RPMI7951 (cell line): Measurements from ENCODE around the gene SRPX2. TPM values are rescaled to one million over a fixed set of nuclear protein-coding genes. Genes with fewer than 3 reads are reported as not detected.
A peak's percentile ranks its signal among the peaks of the same experiment; 100 is the strongest.

Experiments used
- DNase-seq: peaks from one replicate; pipeline ENCODE4 v3.0.0-alpha.2; 2012; ENCODE audit warnings: low read depth
- total RNA-seq: library from RNA; depleted of rRNA; stranded (reverse); fragments of >200 nt; shearing (Covaris generic); gene quantifications from 2 replicates; pipeline ENCODE4 v1.2.3, GENCODE V29; 2014

The SRPX2 gene
- total RNA-seq, 1 experiment from 2014 or later: 7.7 TPM

DNA sequence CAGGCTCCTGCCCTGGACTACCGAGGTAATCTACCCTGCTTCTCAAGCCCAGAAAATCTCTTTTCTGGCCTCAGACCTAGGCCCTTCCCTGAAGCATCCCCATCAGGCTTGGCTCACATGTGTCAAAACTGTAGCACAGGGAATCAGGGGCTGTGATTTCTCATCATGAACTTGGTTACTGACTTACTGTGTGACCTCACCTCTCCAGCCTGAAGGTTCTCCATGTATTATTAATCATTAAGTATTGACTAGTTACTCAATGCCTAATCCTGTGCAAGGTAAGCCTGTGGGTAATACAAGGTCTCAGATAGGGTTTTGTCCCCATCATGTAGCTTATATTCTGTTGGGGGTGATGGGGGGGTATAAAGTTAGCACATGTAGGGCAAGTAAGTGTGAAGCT is 6.8 kb downstream of the SRPX2 start:
- no peak for DNase-seq

DNA sequence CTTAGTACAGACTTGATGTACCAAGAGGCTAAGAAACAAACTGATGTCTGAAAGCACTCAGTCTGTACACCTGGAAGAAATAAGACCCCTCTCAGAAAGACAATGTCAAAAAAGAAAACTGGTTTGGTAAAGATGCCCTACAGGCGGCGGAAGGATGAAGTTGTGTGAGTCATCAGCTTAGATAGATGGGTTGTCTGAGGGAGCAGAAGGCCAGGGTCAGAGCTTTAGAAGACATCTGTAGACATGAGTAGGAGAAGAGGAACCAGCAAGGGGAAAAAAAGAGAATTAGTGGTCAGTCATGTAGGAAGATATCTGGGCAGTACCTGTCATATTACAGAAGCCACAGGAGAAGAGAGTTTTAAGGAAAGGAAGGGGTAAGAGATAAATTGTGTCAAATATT is 8.3 kb downstream of the SRPX2 start:
- DNase-seq: peak; percentile 35

DNA sequence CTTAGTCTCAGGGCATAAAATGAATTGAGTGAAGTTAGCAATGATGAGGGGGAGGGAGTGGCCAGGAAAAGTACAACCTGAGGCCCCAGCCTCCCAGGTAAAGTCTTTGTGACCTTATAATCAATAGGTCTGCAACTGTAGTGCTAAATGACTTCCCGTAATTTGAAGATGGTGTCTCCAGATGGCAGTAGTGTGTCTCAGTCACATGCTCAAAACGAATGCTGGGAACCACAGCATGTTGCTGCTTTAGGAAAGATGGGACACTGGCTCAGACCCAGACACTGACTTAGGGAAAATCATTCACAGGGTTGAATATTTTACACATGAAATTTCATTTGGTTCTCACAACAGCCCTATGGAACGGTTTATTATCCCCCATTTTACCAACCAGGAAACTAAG is 10.3 kb downstream of the SRPX2 start:
- DNase-seq: no peak

DNA sequence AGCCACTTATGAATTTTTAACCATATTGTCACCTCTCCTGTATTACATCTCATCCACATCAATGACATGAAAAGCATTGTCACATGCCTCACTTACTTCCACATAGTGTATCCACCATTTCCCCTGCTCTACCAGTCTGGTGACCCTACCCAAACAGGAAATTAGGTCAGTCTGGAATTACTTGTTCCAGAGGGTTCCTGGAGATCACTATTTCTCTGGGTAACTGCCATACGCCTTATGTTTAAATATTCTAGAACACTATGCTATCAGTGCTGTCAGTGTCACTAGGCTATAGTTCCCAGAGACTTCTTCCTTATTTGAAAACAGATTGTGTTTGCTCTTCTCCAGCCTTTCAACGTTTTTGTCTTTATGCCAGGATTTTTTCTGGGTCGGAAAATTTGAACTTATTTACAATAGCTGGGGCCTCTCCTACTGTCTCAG is 15.0 kb downstream of the SRPX2 start:
- no peak for DNase-seq

DNA sequence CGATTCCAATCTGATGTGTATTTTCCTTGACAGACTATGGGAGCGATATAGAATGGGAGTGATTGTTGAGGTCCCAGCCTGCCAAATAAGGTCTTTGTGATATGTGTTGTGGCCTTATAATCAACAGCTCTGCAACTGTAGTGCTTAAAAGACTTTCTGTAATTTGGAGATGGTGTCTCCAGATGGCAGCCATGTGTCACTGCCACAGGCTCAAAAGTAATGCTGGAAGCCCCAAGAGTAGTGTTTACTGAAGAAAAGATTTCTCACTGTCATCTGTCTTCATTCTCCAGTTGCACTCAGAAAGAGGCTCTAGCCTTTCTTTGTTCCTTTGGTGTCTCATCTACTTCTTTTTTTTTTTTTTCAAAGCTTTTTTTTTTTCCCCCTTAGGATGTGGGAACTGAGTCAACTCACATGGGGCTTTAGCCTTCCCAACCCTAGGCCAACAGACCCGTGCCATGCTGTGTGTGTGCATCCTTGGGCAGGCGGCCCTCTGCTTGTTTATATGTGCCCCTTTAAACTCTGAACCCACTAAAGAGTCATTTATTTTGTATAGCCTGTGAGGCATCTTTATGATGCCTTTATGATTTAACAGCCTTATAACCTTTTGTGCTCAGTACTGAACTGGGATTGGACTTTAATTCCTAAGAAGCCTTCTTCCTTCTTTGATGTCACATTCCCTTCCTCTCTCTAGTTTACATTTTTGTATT is 15.6 kb downstream of the SRPX2 start:
- peak; percentile 45 for DNase-seq

DNA sequence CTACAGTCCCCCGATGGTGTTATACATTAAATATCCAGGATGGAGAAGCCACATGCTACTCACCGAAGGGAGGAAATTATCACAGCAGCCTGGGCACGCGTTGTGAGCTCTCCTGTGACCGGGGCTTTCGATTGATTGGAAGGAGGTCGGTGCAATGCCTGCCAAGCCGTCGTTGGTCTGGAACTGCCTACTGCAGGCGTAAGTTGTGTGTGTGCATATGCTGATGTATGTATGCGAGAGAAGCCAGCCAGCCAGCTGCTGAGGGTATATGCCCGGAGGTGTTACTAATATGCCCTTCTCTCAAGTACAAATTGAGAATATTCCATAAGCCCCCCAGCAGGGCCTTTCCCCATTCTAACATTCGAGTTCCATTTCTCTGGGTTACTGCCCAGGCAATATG is 18.2 kb downstream of the SRPX2 start:
- no peak for DNase-seq

DNA sequence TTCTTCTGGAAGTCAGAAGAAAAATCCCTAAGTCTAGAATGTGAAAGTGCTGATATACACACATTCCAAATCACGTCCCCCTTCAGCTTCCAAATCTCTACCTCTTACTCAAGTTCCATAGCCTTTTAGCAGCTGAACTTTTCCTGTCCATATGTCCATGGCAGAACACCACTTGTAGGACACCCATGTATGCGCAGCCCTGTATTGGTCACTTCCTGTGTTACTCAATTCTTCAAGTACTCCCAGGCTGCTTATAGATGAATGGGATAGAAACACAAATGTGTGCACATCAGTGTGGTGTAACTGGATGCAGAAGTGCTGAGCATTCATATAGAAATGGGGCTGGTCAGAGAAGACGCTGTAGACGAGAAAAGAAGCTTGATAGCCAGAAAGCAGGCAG is 18.8 kb downstream of the SRPX2 start:
- no peak for DNase-seq

DNA sequence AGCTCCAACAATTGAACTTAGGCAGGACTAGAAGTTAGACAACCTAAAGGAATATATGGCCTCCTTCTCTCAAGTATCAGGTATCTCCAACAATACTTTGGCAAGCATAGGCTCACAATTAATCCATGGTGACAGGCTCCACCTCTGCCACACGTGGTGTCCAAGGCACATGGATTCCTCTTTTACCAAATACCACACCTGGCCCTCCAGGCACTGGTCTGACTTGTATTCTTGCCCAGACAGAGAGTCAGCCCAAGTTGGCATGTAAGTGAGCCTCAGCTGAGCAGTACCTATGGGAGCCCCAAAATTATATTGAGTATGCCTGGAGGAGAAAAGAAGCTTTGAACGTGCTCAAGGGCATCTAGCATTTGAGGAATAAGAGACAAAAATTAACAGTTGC is 19.6 kb downstream of the SRPX2 start:
- DNase-seq: no peak

DNA sequence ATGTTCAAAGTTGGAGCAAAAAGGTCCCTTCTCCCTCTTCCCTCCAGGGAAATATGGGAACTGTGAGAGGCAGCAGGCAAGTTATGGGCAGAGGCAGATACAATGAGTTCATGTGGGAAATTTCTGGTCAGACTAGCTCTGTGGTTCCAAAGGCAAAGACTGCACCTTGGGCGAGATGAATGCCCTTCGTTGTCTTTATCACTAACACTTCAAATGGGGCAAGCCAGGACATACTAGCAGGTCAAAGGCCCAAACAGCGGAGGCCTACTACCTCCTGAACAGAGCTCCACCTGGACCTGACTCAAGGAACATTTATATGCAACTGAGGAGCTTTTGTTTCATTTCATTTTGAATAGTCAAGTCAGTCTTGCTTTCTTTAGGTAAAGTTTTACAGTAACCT is 29.0 kb downstream of the SRPX2 start:
- DNase-seq: no peak

DNA sequence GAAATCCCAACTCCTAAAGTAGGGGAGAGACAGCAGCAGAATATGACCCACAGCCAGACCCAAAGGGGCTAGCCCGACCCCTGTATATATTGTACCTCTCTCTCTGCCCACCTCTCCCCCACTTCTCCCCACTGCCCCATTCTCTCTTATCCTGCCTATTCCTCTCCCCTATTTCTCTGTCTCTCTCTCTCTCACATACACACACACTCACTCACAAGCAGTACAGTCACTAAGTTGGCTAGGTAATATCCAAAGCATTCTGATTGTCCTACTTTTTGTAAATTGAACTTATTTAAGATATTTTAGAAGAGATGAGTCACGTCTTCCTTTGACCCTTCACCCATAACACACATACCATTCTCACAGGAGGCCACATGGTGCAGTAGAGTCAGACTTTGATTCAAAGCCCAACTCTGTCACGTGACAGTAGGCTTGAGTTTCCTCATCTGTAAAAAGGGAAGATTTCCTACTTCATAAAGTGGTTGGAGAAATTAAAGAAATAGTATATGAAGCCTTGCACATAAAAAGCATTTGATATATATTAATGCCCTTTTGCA is 29.5 kb downstream of the SRPX2 start:
- peak; percentile 9 for DNase-seq

DNA sequence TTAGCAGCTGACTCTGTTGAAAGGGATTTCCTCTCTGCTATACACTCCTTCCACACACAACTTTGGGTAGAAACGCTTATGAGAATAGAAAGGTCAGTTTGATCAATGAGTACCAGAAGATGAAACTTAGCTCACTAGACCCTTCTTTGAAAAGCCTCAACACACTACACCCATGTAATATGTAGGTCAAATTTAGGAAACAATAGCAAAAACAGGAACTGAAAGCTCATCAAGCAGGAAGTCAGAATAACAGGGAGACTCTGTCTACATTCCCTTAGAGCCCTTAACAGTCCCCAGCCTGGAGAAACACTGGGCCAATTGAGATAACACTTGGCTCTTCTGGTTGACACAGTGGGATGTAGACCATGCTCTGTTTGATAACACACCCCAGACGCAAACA is 30.7 kb downstream of the SRPX2 start:
- no peak for DNase-seq

DNA sequence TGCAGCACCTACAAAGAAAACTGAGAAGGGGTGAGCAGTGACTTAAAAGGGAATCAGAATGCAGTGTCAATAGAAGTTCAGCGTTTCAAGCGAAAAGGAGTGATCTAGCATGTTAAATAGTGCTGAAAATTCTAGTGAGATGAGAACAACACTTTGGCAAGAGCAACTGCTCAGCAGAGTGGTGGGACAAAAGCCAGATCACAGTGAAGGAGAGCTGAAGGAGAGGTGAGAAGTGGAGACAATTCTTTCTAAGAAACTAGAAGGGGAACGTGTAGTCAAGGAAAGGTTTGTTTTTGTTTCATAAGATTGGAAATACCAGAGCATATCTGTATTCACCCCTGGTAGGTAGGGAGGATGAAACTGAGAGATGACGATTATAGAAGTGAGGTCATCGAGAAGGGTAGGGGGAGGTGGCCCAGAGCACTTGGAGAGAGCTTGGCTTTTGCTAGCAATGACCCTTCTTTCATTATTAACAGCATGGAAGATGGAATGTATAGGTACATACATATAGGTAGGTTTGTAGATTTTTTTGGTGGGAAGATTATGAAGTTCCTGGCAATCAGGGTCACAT is 33.7 kb downstream of the SRPX2 start:
- no peak for DNase-seq

DNA sequence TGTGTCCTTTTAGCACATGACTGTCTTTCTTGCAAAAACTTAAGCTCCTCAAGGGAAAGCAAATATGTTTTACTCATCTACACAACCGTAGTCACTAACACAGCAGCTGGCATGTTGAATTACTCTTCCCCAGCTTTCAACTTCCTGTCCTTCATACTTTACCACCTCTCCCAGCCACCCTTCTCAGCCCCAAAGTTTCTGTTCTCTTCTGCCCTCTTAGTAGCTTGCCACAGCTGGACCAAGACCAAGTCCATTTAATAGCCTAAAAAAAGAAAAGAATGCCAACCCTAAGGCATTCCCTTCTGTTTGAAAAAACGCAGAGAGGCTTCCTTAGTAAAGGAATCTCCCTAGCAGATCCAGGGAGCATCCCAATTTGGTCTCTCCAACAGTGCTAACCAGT is 36.8 kb downstream of the SRPX2 start:
- DNase-seq: peak; percentile 1

DNA sequence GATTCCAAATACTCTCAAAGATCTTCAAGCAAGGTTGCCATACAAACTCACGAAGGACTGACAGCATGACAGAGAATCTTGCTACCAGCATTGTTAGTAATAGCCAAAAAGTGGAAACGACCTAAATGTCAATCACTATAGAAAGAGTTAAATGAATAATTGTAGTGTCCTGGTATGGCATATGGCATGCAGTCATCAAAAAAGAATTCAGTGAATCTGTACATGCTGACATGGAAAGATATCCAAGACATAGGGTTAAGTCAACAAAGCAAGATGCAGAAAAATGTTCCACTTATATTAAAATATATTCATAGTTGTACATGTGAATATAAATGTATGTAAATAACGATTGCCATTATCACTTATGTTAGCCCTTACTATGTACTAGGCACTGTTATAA is 37.6 kb downstream of the SRPX2 start:
- no peak for DNase-seq

DNA sequence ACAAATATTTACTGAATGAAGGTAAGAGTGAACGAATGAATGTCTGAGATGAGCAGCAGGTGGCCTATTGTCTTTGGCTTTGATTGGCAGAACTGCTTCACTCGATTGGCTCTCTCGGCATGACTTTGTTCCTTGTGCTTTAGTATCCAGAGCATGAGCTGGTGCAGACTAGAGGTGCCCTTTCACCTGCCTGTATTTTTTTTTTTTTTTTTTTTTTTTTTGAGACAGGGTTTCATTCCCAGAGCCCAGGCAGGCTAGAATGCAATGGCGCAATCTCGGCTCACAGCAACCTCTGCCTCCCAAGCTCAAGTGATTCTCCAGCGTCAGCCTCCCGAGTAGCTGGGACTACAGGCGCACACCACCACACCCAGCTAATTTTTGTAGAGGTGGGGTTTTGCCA is 38.9 kb downstream of the SRPX2 start:
- DNase-seq: no peak

DNA sequence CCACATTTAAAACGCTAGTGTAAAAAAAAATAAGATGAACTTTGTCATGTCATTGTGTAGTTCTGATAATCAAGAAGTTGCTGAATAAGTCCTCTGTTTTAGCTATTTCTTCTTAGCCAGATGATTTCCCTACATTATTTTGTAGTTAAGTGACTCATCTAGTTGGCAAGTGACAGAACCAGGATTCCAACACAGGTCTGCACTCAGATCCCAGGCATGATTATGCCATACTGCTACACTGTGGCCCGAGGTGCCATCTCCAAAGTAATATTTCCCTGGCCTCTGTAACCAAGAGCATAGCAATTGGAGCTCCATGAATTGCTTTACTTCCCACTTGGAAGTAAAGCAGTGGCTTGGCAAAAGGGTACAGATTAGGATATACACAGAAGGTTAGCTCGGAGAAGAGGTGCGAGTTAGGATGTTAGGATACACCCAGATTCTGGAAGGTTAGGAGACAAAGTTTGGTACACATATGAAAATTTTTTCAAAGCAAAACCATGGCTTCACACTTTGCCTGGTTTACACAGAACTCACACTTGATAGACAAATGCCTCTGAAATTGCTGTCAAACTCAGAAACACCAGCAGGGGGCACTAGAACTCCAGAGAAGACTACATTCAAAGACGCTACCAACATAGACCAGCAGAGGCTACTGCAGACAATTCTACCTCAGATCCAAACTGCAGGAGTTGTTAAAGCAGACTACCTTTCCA is 41.4 kb downstream of the SRPX2 start:
- DNase-seq: peak; percentile 55

DNA sequence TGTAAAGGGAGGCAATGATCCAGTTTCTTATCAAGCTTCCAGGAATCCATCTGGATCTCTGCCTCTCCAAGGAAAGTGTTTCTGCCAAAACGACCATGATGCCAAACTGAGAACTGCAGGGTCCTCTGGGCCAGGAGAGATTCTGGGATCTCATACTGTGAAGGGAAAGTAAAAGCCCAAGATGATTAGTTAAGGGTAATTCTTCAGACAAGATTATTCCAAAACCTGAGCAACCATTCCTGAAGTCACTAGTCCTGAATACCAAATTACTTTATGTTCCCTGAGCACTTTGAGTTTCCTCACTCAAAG is 42.0 kb downstream of the SRPX2 start:
- no peak for DNase-seq

DNA sequence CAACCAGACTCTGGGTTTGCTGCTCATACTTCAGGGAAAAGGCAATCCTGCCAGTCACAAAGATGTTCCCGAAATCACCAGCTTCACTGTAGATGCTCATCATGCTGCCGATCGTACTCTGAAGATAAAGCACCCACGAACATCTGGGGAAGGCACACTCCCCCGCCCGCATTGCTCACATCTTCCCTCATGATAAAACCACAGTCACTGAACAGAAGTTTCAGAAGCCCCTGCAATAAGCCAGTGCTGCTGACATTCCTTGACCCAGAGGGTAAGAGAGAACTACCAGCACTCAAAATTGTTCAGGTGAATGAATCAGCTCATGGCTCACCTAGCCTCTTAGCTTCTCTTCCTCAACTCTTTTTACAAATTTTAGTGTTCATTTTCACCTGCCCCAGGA is 43.1 kb downstream of the SRPX2 start:
- no peak for DNase-seq

DNA sequence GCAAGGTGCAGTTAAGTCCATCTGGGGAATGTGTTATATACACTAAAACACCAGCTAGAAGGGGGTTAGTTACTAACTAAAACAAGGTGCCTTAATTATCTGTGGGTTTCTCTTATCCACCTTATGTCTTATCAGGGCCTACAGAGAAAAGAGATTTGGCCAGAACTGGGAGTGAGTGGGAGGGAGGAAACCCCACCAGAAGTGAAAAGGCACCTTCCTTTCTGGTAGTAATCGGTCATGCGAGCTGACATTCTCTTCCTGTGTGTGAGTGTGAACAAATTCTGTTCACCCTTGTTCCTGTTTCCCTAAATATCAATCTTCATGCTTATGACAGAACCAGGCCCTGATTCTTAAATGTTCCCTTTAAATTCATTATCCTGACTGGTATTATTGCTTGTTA is 43.5 kb downstream of the SRPX2 start:
- no peak for DNase-seq

DNA sequence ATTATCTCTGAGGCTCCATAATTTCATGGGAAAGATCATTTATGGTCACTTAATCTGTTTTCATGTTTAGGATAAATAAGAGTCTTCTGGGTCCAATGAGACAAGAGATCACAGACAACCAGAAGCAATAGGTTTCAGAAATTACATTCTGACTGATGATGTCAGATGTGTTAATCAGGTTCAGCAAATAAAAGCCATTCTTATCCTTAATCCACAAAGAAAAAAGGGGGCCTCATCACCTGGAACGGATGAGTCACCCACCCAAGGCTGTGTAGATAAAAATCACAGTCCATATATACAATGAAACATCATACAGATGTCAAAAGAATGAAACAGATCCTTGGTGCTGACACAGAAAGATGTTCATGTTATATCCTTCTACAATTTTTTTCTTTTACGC is 51.3 kb downstream of the SRPX2 start:
- DNase-seq: no peak

DNA sequence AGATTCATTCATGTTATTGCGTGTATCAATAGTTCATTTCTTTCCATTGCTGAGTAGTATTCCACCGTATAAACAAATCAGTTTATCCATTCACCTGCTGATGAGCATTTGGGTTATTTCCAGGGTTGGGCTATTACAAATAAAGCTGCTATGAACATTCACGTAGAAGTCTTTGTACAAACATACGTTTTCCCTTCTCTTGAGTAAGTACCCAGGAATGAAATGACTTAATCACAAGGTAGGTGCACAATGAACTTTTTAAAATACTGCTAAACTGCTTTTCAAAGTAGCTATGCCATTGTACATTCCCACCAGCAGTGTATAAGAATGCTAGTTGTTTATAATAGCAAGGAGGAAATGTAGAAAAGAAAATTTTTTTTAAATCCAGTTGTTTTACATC is 52.0 kb downstream of the SRPX2 start:
- no peak for DNase-seq

DNA sequence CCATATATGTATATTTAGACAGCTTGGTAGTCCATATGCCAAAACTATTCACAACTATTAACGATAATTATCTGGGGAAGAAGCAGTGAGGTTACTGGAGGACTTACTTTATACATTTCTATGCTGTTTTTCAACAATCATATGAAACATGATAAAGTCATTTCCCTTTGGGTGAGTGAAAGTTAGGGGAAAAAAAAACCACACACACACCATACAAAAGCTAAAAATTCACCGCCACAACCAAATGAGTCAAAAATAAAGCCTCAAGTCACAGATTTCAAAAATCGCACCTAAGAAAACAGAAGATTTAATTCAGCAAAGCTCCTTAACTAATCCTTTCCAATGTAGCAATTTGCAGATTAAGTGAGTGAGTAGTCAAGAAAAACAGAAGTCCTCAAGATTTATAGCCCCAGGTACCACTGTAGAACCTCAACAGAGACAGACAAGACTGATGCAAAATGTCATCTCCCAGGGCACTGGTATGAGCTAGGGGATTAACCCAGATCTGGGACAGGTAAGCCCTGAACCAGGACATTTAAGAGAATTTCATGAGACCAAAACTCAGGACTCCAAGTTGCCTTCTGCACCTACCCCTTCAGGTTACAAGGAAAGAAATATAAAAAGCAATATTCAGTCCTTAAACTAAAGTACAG is 52.8 kb downstream of the SRPX2 start:
- DNase-seq: no peak

DNA sequence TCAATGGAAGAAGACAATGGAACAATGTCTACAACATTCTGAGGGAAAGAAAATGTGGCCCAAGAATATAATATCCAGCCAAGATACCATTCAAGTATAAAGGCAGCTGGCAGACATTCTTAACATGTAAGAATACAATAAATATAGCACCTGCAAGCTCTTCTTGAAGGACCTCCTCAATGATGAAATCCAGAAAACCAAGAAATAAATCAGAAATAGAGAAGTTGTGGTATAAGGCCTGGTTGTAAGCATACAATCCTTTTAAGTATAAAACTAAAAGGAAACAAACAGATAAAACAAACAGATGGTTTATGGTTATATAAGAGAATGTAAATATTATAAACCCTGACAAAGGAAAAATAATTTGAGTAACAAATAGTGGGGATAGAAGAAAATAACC is 54.6 kb downstream of the SRPX2 start:
- no peak for DNase-seq
